Right lung (tissue), 5 donors: ENCODE measurements around the gene SLC25A19. TPM values are rescaled to one million over a fixed set of nuclear protein-coding genes. Genes with fewer than 3 reads are reported as not detected.

Experiments used
- DNase-seq, 2 donors: peaks; one replicate each; pipeline ENCODE4 v3.0.0-alpha.2; 2013
- polyA plus RNA-seq, 5 donors: library from polyadenylated mRNA; unstranded; fragments of 120-200 nt; gene quantifications; one replicate each; pipeline versions ENCODE4 v1.2.1 to v1.2.3, GENCODE V29; 2013; ENCODE audit warnings: inconsistent platforms in 1 of 5, low replicate concordance in 1 of 5; ENCODE audit not compliant: insufficient read length in 5 of 5, insufficient read depth in 1 of 5

Gene SLC25A19
- polyA plus RNA-seq, 5 donors, result 5.5 to 8.2 (median 7.6) TPM

DNA sequence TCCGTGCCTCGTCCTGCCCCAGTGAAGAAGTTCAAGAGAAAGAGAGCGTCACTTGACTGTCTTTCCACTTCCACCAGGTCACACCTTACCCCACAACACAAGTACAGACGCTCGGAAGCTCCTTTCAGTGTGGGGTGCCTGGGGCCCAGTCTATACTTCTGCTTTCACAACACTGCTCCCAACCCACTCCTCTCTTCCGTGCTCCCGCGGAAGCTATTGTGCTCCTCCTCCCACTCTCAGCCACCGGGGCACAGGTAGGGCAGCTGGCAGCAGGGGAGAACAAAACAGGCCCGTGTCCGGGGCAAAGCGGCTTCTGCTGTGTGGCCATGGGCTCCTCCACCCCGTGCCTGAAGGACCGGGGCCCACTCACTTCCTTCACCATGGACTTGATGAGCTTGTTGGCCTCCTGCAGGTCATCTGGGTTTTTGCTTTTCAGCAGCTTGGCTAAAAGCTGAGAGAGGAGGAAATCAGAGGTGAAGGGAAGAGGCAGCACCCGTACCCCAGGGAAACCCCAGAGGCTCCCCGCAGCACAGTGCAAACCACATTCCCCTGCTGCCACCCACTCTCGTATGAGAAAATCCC is 46.7 kb downstream of the SLC25A19 start:
- no peak for DNase-seq

- no peak for DNase-seq
These were observed 47.2 kb downstream of the SLC25A19 start for GRCh38 chr17:75241996-75242460.

GRCh38 chr17:75241502-75241901 is 47.7 kb downstream of the SLC25A19 start:
- no peak for DNase-seq

DNA sequence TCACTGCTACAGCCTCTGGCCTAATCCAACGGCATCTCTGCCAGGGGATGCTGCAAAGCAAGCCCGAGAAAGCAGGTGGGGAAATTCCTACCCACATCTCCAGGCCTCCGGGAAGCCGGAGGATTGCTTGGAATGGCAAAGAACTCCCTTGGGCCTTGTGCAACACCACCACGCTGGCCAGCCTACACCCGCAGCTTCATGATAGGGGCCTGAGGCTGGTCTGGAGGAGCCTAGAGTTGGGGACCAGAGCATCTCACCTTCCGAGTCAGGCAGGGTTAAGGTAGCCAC is 48.1 kb downstream of the SLC25A19 start:
- no peak for DNase-seq

- DNase-seq, result no peak
These were observed 48.7 kb downstream of the SLC25A19 start for GRCh38 chr17:75240394-75241142.

DNA sequence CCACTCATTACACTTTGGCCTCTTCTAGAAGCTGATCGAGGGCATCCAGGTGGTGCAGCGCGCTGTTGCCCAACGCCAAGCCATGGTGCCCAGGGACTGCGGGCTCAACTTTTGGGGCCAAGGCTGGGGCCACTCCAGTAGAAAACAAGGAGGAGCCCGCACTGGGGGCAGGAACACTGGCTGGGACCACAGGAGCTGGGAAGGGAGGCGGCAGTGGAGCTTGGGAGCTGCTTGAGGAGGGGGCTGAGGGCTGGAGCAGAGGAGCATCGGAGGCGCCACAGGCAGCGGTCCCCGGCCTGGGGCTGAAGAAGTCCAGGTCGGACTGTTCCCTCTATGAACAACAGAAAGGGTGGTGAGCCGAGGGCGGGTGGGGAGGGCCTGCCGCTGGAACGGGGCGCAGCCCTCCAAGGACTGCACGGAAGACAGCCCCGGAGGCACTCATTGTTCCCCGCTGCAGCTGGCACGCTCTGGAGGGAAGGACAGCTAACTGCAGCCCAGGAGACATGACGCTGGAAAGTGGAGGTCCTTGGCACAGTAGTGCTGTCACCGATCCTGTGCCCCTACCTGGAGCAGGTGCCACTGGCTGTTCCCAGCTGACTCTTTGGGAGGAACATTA is 49.3 kb downstream of the SLC25A19 start:
- DNase-seq, result no peak

GRCh38 chr17:75239214-75239613 is 50.0 kb downstream of the SLC25A19 start:
- no peak for DNase-seq

DNA sequence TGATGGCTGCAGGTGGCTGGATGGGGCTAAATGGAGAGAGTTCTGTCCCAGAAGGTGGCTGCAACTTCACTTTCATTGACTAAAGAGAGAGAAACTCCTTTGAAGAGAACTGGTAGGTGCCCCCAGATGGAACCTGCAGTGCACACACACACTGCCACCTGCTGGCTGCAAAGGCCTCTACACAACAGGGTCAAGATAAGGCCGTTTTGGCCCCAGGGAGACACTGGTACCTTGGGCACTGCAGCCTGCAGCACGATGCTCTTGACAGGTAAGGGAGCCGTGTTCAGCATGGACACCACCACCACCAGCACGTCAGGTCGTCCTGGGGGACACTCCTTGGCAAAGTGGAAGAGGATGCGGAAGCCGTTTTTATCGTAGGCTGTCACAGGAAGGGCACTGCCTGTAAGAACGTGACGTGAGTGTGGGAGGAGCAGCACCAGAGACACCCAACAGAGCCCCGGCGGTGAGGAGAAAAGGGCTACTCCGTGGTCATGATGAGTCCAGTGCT is 50.5 kb downstream of the SLC25A19 start:
- DNase-seq, result peak; percentile 21 to 37

DNA sequence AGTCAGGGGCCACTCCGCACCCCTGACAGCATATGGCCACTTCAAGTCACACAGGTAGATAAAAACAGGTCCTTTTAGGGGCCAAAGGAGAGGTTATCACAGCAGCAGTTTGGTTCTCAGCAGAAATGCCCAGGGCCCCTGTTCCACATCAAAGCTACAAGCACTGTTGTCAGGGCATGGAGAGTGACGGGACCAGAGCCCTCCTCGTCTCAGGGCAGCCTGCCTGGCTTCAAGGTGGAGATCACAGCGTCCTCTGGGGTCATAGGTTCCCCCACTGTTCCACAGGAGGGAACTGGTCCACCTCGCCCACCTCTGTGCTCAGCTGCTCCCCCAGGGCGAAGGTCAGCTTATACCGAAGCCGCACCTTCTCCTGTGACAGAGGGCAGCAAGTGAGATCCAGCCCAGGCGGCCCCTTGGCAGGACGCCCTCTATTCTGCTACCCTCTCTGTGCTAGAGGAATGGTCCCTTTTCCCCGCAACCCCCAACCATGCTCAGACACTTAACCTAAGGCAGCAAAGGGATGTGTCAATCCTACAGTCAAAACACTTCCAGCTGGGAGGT is 51.1 kb downstream of the SLC25A19 start:
- no peak for DNase-seq

- no peak for DNase-seq
These were observed 51.9 kb downstream of the SLC25A19 start for GRCh38 chr17:75237100-75238014.

GRCh38 chr17:75232786-75233185 is 56.4 kb downstream of the SLC25A19 start:
- no peak for DNase-seq

DNA sequence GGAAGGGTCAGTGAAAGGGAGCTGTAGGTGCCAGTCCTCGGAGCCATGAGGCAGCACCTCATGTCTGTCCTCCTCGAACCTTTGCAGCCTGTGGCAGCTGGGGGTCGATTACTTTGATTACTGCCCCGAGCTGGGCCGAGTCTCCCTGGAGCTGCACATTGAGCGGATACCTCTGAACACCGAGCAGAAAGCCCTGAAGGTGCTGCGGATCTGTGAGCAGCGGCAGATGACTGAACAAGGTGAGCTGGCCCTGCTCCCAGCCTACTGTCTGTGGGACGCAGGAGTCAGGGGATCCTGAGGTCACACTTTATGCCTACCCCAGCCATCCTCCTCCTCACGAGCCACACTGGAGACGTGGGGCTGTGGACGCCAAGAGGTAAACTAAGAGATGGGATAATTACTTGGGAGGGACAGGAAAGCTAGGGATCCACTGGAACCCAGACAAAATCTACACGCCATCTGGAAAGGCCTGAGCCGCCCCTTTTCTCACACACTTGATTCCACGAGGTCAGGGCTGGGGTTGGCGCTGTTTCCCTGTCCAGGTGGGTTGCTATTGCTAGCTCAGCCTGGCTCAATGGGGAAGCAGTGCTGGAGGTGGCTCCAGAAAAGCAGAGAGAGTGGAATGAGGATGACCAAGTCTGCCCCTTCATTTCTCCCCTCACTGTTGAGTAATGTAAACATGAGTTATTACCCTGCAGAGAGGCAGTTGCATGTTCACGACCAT is 57.3 kb downstream of the SLC25A19 start:
- DNase-seq, result no peak

DNA sequence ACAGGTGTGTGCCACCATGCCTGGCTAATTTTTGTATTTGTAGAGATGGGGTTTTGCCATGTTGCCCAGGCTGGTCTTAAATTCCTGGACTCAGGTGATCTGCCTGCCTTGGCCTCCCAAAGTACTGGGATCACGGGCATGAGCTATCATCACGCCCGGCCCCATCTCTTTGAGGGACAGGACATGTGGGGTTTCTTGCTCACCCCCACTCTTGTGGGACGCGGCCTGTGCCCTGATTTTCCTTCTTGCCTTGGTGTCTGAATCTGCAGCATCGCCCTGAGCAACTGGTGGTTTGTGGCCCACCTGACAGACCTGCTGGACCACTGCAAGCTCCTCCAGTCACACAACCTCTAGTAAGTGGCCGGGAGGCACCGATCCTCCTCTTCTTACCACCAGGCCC is 58.2 kb downstream of the SLC25A19 start:
- no peak for DNase-seq

DNA sequence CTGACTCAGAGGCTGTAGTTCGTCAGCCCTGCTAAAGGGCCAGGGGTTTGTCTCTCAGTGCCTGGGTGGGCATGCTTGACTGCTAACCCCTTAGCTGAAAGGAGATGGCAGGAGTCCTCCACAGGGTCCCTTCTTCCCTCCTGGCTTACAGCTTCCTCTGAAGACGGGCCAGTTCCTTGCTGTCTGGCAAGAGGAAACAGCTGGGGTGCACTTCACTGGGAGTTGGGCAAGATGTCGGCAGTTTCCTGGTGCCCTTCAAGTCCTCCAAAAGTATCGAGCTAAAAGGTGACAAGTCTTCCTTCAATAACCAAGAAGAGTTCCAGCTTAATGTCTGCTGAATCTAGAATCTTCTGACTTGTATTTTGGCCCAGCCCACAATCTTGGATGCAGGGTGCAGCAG is 60.4 kb downstream of the SLC25A19 start:
- DNase-seq, result no peak

DNA sequence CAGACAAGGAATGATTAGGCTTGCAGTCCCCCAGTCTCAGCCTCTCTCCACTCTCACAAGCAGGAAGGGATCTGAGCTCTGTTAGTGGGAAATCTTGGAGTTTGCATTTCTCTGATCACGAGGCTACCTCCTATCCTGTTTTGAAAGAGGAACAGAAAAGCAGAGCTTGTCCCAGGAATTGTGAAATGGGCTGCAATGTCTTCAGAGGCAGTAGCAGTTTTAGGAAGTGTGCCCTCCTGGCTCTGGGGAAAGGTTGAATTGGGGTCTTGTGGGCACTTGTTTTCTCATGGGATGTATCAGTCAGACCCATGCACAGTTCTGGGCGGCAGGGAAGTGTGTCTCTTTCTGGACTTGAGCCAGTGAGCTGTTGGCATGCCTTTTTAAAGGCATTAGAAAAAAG is 60.9 kb downstream of the SLC25A19 start:
- no peak for DNase-seq

DNA sequence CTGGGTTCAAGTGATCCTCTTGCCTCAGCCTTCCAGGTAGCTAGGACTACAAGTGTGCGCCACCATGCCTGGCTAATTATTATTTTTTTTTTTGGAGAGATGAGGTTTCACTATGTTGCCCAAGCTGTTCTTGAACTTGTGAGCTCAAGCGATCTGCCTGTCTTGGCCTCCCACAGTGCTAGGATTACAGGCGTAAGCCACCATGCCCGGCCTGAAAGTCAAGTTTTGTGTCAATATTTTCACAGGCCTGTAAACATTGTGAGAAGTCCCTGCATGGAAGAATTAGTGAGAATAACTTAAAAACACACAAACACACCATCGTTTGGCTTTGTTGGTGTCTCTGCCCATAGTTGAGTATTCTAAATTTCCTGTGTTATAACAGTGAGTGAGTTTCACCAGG is 61.5 kb downstream of the SLC25A19 start:
- DNase-seq, result no peak

DNA sequence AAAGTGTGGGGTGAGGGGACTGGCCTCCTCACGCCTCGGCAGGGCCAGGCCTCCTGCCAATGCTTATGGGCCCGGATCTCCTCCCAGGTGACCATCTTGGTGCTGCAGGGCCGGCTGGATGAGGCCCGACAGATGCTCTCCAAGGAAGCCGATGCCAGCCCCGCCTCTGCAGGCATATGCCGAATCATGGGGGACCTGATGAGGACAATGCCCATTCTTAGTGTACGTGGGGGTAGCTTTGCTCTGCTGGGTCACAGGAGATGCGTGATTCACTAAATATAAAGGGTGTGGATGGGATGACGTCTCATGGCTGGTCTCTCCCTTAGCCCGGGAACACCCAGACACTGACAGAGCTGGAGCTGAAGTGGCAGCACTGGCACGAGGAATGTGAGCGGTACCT is 64.2 kb downstream of the SLC25A19 start:
- DNase-seq, result no peak
